Measurements from ENCODE around the gene CAMTA1.

CAMTA1 gene

DNA sequence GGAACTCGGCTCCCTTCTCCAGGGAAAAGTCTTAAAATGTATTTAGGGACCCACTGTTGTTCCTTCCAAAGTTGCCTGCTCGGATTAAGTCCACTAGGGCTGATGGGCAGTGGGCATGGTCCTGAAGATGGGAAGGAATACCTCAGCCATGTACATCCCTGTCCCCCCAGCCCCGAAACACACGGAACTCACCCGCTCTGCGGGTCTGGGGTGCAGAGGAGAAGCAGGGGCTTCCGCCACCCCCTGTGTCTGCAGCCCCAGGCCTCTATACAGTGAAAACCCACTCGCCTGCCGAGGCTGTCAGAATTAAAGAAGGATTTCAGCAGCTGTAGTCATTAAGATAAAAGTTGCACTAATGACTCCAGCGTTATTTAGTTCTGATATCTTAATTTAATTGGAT is 773.2 kb downstream of the CAMTA1 start:
- DNase-seq (ENCODE audit: low read depth) = no peak

DNA sequence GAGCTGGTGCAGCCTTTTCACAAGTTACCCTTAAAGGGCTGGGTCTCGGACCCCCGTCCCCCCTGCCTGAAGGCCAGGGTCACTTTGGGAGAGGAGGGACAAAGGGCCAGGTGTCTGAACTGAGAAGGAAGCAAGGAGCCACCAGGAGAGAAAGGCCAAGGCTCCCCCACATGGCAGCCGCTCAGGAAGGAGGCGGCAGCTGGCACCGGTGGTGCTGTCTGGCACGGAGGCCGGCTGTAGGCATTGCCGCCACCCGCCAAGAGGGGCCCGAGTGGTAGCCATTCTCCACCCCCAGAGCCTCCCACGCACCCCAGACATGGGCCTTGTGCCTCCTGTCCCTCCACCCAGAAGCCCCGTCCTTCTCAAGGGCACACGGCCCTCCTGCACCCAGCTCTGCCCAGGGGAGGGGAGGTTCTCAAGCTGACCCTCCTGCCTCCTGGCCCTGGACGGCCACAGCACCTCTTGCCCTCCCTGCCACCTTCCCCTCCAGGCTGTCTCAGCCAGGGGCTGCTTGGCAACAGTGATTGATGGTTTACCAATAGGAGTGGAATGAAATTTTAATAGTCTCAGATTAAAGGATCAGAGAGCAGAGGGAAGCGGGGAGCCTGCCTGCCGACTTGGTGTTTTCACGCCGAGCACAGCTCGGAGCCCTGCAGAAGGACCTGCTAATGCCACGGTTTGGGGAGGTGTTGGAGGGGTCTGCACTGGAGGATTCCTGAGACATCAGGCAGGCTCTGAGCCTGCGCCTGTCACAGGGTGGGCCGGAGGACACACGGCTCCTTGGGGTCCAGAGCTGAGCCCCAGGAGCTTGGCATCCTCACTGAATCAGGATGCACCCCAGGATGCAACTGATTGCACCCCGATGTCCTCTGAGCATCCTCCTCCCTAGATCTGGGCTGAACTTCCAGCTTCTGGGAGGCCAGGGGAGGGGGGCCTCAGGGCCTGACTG is 773.9 kb downstream of the CAMTA1 start:
- no peak for DNase-seq (ENCODE audit: low read depth)

DNA sequence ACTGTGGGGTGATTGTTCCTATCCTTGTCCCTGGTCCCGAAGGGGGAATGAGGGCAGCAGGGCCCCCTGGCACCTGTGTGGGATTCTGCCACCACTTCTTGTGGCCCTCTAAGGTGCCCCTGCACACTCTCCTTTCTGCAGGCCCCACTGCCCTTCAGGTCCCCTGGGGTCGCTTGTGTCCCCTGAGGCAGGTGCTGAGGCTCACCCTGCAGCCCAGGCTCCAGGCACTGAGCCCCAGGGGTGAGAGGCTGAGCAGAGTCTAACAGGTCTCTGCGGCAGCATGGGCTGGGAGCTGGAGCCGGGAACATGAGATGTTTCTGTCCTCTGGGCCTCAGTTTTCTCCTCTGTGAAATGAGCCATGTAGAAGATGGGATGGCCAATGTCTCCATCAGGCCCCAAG is 774.9 kb downstream of the CAMTA1 start:
- DNase-seq (ENCODE audit: low read depth) = no peak

DNA sequence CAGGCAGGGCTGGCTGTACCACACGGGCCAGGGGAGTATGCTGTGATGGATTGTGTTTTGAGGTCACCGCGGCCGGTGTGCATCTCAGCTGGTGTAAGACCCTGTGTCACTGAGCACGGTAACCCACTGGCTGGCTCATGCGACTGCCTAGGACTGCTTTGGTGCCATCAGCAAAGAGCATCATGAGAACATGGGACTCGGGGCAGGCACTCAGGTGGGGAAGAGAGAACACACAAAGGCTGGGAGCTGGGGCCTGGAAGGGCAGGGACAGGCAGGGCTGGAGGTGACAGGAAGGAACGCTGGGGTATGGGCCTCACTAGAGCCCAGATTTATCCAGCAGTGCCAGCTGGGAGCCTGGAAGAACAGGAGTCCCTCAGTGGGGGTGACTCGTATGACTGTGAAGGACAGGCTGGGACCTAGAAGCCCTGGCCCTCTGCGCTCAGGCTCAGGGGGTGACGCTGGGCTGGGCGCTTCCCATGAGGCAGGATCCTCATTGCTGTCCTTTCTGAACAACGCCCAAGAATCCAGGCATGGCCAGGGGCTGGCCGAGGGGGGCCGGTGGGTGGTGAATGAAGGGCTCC is 775.4 kb downstream of the CAMTA1 start:
- DNase-seq (ENCODE audit: low read depth) = no peak

DNA sequence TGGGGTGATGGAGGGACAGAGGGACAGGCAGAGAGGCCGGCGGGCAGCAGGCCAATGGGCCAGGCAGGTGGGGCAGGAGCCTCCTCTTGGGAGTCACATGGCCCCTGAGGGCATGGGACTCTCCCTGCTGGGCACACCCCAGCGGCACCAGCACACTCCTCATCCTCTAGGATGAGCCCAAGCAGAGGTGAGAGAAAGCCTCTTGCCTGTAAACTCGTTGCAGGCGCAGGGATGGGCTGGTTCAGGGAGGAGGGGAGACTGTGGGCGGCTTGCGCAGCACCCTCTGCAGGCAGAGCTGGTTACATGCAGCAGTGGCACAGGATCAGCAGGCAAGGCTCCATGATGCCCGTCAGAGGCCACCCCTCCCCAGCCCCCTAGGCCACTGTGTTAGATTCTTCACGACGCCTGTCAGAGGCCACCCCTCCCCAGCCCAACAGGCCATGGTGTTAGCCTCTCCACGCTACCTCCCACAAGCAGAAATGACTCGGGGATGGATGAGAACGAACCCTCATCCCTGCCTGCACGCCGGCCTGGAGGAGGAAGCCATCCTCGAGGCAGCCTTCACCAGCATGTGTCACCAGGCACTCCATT is 776.2 kb downstream of the CAMTA1 start:
- no peak for DNase-seq (ENCODE audit: low read depth)

DNA sequence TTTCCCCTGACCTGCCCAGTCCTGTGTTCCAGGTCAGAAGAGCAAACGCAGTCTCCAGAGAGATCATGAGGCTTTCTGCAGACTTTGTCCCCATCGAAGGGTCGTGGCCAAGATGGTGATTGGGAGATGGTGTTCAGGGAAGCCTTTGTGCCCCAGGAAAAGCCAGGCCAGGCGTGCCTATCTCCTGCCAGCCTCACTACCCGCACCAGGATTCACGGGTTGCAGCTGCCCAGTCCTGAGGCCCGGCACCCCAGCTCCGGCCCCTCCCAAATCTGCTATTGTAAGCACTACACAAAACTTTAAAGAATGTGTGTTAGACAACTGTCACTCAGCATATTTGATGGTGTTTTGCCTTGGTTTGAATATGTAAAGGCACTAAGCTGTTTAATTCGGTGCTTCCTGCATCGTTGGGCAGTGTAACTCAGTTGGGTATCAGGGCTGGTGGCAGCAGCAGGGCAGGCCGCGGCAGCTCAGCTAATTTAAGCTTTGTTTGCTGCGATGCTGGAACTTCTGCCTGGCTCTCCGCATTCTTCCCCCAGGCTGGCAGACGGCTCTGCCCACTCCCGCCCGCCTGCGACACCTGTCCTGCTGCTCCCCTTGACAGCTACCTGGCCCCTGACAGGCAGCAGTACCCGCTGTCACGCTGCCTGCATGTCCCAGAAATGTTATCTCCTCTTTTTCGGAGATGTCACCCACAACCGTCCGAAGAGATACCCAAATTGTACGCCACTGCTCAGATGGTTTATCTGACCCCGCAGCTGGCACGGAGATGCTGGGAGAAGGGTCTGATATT is 776.9 kb downstream of the CAMTA1 start:
- no peak for DNase-seq (ENCODE audit: low read depth)

DNA sequence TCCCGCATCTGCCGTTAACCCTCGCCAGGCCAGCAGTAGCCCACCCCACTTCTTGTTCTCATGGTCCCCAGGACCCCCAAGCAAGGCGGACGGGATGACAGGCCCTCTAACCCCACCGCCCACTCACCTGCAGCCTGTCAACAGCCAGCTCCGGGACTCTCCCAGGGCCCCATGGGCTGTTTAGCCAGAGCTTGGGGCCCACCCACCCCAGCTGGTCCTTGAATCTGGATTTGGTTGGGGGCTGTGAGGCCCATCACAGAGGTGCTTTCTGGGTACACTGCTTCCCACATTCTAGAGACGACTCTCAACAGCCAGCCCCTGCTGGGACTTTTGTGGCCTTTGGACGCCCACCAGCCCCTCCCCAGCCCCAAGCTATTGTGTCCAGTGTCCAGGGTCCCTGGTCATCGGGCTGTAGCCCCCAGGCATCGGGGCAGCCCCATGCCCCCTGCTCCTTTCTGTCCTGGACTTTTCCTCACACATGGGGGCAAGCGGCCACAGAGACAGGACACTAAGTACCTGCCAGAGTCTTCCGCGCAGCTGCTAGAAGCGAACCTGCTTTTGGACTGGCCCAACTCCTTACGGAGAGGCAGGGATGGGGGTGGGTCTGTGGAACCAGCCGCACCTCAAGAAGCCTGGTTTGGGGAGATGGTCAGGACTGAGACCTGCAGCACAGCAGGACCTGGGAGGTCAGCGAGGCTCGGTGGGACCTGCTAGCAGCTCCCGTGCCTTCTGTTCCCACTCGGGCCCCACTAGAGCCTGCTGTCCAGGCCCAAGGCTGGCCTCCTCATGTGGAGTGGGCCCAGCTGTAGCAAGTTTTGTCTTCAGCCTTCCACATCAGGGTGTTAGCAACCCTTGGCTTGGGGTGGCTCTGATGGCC is 777.7 kb downstream of the CAMTA1 start:
- no peak for DNase-seq (ENCODE audit: low read depth)

DNA sequence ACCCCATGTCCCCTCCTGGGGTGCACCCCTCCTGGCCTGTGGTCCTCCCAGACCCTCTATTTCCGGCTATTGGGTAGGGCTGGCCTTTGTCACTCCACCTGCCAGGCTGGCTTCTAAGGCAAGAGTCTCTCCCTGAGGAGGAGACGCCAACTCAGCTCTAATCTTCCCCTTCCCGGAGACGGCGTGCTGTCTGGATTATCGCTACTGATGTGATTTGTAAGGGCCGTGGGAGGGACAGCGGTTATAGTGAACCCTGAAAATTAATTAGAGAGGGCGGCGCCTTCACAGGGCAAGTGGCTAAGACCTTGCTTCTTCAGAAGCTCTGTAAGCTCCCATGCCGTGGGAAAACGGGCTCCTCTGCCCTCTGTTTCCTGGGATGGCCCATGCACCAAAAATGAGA is 778.9 kb downstream of the CAMTA1 start:
- DNase-seq (ENCODE audit: low read depth) = no peak

DNA sequence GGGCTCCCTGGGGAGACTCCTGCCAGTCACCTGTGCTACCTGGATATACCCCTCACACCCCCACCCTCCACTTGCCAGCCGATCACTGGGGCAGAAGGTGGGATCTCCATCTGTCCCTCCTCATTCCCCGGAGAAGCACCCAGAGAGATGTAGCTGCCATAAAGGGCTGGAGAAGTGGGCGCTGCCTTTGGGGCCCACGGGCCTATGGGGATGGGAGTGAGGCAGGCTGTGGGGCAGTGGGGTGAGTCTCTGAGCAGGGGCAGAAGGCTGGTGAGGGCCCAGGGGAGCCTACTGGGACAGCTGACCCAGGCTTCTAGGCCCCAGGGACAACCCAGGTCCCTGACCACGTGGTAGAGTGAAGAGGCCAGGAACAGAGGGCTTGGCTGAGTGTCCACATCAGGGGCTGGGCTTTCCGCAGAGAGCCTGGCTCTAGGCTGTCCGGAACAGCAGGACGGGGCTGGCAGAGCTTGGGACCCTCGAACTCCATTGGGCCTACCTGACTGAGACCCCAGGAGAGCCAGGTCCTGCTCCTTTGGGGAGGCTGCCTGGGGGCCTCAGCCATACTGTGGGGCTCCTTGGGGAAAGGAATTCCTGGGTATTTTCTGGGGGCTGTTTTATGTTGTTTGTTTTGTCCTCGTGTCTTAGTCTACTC is 780.0 kb downstream of the CAMTA1 start:
- no peak for DNase-seq (ENCODE audit: low read depth)

DNA sequence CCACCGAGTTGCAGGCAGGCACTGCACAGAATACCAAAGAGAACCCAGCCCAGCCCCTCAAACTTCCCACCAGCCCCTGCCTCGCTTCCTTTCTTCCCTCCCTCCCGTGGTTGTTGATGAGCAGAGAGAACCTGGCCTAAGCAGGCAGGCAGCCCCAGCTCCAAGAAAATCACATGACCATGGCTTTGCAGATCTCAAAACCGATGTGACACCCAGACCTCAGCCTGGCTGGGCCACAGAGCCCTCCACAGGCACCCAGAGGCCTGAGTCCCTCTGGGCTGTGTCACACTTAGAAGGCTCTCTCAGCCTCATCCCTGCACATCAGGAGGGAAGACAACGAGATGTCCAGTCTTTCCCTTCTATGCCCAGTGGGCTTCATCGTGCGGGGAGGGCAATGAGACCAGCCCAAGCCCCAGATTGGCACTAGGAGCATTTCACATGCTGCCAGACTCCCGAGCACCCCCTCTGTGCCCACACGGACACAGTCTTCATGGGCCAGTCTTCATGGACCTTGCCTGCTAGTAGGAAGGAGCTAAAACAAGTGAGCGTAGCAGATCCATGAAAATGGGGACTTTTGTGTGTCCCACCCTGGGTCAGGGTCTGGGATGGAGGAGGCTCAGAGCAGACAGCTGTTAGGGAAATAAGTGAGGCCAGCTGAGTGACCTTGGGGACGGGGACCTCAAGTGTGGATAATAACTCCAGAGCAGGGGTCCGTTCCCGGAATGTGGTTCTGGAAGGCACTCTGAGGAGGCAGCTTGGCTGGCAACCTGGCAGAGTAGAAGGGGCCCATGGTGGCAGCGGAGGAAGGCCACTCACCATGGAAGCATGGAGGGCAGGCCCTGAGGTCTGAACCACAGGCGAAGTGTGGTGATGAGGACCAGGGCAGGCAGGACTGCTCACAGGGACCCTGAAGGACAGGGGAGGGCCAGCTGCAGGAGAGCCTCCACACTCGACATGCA is 781.4 kb downstream of the CAMTA1 start:
- no peak for DNase-seq (ENCODE audit: low read depth)

DNA sequence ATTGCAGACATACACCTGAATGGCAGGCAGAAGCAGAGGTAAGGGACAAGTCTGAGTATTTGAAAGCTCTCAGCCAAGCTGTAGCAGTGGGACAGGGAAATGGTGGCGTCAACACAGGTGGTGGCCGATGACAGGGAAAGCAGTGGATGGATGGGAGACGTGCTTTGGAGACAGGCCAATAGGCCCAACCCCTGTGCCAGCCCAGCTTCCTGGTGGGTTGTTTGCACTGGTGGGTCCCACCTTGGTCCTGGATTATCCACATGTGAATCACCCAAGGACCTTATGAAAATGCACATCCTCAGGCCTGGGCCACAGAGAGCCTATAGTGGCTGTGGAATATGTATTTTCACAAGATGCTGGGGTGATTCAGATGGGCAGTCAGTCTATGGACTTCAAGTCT is 782.1 kb downstream of the CAMTA1 start:
- no peak for DNase-seq (ENCODE audit: low read depth)

DNA sequence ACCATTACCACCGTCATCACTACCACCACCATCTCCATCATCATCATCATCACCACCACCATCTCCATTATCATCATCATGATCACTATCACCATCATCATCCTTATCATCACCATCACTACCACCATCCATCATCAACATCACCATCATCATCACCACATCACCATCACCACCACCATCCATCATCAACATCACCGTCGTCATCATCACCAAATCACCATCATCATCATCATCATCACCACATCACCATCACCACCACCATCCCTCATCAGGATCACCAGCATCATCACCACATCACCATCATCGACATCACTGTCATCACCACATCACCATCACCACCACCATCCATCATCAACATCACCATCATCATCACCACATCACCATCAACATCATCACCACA is 782.8 kb downstream of the CAMTA1 start:
- no peak for DNase-seq (ENCODE audit: low read depth)

DNA sequence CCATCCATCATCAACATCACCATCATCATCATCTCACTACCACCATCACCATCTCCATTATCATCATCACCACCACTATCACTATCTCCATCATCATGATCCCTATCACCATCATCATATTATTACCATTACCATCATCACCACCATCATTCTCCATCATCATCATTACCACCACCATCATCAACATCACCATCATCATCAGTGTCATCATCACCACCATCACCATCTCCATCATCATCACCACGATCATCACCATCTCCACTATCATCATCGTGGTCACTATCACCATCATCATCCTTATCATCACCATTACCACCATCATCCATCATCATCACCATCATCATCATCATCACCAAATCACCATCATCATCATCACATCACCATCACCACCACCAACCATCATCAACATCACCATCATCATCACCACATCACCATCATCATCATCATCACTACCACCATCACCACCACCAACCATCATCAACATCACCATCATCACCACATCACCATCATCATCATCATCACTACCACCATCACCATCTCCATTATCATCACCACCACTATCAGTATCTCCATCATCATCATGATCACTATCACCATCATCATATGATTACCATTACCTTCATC is 783.8 kb downstream of the CAMTA1 start:
- DNase-seq (ENCODE audit: low read depth) = no peak

DNA sequence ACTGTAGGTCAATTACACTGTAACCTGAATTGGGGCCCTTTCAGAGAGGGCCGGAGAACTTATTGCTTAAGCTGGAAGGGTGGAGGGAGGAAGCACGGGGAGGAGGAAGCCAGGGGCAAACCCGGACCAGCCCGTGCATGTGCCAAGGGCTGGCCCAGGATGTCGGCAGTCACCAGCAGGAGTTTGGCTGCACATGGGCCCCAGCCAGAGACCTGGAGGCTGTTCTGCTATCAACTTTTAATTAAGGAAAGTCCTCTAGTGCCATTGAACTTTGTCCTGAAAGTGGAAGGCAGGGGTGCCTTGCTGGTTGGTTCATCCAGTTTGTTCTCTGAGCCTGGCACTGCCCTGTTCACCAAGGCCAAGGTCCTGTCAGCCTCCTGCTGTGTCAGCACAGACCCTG is 785.1 kb downstream of the CAMTA1 start:
- no peak for DNase-seq (ENCODE audit: low read depth)

DNA sequence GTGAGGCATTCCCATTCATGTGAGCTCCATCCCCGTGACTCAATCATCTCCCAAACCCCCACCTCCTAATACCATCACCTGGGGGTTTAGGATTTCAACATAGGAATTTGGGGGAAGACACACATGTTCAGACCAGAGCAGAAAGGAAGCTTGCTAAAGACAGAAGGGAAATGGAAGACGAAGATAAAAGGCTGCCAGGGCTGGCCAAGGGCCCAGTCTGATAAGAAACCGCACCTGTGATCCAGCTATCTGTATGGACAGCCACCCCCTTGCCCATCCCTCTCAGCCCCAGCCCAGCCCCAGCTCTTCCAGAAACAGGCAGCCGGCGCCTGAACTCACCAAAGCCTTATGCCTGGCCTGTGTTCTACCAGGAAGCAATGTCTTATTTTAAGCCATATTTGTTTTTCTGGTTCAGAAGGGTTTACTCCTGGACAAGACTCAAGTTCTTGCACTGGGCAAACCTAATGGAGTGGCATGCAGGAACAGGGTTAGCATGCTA is 787.4 kb downstream of the CAMTA1 start:
- DNase-seq (ENCODE audit: low read depth) = no peak

DNA sequence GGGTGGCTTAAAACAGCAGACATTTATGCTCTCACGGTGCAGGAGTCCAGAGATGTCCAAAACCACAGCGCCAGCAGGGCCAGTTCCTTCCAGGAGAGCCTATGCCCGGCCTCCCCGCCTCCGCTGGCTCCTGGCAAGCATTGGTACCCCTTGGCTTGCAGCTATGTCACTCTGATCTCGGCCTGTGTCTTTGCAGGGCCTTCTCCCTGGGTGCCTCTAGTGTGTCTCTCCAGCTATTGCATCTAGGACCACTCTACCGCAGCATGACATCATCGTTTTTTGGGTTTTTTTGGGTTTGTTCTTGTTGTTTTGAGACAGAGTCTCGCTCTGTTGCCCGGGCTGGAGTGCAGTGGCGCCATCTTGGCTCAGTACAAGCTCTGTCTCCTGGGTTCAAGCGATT is 788.2 kb downstream of the CAMTA1 start:
- no peak for DNase-seq (ENCODE audit: low read depth)

DNA sequence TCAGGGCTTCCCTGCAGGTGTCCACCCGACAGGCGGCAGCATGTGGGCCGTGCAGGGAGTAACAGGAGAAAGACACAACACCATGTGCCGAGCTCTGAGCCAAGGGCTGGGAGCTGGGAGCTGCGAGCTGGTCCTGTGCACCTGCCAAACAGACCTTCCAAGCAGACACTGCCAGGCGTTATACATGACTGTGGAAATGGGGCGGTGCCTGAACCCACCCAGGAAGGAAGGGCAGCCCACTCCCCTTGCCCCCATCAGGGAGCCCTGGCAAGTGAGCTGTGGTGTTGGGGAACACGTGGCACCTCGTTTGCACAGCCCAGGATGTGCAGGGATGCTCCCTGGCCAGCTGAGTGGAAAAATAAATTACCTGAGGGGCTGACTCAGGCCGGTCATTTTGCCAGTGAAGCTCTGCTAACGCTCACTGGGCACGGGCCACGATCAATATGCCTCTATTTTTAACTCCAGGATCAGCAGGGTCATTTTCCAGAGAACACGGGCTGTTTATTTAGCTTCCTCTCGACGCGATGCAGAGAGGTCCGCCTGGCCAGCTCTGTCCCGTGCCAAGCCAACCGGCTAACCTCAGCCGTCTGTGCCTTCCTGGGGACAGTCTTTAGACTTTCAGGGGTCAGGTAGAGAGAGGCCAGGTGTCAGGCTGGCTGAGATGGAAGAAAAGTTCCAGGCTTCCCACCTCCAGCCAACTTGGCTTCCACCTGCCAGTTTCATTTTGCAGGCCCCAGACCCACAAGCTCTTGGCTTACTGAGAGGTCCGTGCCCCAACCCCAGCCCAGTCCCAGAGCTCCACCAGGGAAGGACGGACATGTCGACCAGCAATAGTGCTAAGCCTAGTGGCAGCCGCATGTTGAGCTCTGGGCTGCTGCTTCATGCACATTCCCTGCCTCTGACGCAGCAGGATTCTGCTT is 789.1 kb downstream of the CAMTA1 start:
- DNase-seq (ENCODE audit: low read depth) = no peak

DNA sequence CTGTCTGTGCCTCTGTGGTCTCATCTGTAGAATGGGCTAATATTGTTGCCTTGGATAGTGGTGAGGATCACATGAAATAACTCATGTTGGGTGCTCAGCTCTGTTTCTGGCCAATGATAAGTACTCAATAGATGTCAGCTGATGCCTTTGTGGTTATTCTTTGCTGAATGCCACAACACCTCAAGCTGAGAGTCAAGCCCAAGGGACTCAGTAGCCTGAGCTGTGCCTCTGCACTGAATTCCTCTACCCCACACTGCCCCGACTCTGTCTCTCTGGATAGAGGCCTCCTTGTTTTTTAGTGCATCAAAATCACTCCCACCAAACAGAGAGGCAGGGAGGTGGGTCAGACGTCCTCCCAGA is 789.8 kb downstream of the CAMTA1 start:
- DNase-seq (ENCODE audit: low read depth) = no peak

Measured in ELR (cell line).